Measurements from ENCODE around the gene B4GALT2. TPM values are rescaled to one million over a fixed set of nuclear protein-coding genes. Genes with fewer than 3 reads are reported as not detected.

Gene B4GALT2
- total and polyA plus RNA-seq, 9 of the 15 experiments (the other 6 are each of a cell fraction or from before 2014, with no cell fraction given), result 1.3 to 86.8 (median 43.8) TPM

GRCh38 chr1:43991476-43992231, 12.6 kb downstream of the B4GALT2 start, which contains the start of gene CCDC24 (continued):
- no peak for TF ChIP-seq ZNF551 (CRISPR knock-in tag; IDR thresholded peaks at IDR 0.05)
- TF ChIP-seq PHF21A (IDR thresholded peaks at IDR 0.05; ENCODE audit: borderline replicate concordance, low read depth), result no peak
- no peak for TF ChIP-seq SNIP1 (IDR thresholded peaks at IDR 0.05; ENCODE audit: low read depth)
- no peak for TF ChIP-seq GTF2B (IDR thresholded peaks at IDR 0.05; ENCODE audit: extremely low read depth, insufficient read length)
- TF ChIP-seq NUFIP1 (IDR thresholded peaks at IDR 0.05; ENCODE audit: partially characterized antibody), result no peak
- 0 out of 2 replicates have a peak, but pooled peaks have one; percentile 69 for TF ChIP-seq HLTF (IDR thresholded peaks at IDR 0.05)
- peak; percentile 52; the same call in 1 of the 2 replicates for TF ChIP-seq PHF8 (IDR thresholded peaks at IDR 0.05; ENCODE audit: borderline replicate concordance, low read length)
- no peak for TF ChIP-seq POLR3A (IDR thresholded peaks at IDR 0.05; ENCODE audit: borderline replicate concordance, extremely low read depth, insufficient read depth, insufficient read length)
- peak; percentile 74 to 96; a peak in 3 of 4 replicates for TF ChIP-seq HDAC1 (IDR thresholded peaks at IDR 0.05)
- no peak; a peak in 1 of 4 replicates for TF ChIP-seq ZNF639 (CRISPR knock-in tag; conservative IDR thresholded peaks at IDR 0.05 in 1 of 2, IDR thresholded peaks at IDR 0.05 in 1 of 2)
- TF ChIP-seq NR4A1 (CRISPR knock-in tag; IDR thresholded peaks at IDR 0.05), result 0 out of 2 replicates have a peak, but pooled peaks have one; percentile 40
- TF ChIP-seq NR4A1 (tag; IDR thresholded peaks at IDR 0.05), result no peak
- no peak for TF ChIP-seq DACH1 (IDR thresholded peaks at IDR 0.05; ENCODE audit: partially characterized antibody)
- TF ChIP-seq SREBF2 (CRISPR knock-in tag; IDR thresholded peaks at IDR 0.05), result 0 out of 2 replicates have a peak, but pooled peaks have one; percentile 48
- TF ChIP-seq CLOCK (CRISPR knock-in tag; IDR thresholded peaks at IDR 0.05; ENCODE audit: borderline replicate concordance), result peak; percentile 62; the same call in 1 of the 2 replicates
- TF ChIP-seq ZNF445 (CRISPR knock-in tag; IDR thresholded peaks at IDR 0.05; ENCODE audit: low read depth), result no peak
- peak; percentile 29; the same call in 1 of the 2 replicates for TF ChIP-seq ZNF239 (CRISPR knock-in tag; IDR thresholded peaks at IDR 0.05)
- TF ChIP-seq ZNF592 (IDR thresholded peaks at IDR 0.05), result 0 out of 2 replicates have a peak, but pooled peaks have one; percentile 61

Data from K562 (cell line).